Measurements from ENCODE around the gene RNF149. TPM values are rescaled to one million over a fixed set of nuclear protein-coding genes. Genes with fewer than 3 reads are reported as not detected.

The RNF149 gene
- total and polyA plus RNA-seq, 2 experiments from 2014 or later, result 38.8 to 47.6 TPM

GRCh38 chr2:101231937-101232730 is 76.4 kb downstream of the RNF149 start:
- no peaks in the 10 kb centered on the region for H3K79me2 ChIP-seq (replicated peaks; ENCODE audit: insufficient read depth)
- DNase-seq (ENCODE audit: low spot score) (no peak), ATAC-seq (no peak)
- no peaks in the 10 kb centered on the region for H4K20me1 ChIP-seq (replicated peaks; ENCODE audit: insufficient read depth)
- Mint-ChIP-seq H3K27ac (no peak overlapping the region), H3K4me1 (no peaks in the 10 kb centered on the region), H3K4me3 (no peak overlapping the region), H3K36me3 (ENCODE audit: low read depth) (peaks cover 22% of the 10 kb centered on the region; the same call in 2 of the 3 replicates), H3K9me3 (peaks cover 24% of the 10 kb centered on the region), H3K27me3 (ENCODE audit: insufficient read depth, low read depth, poor library complexity) (no peaks in the 10 kb centered on the region)
- H3K27me3 ChIP-seq (ENCODE audit: insufficient read depth), result no peaks in the 10 kb centered on the region
- no peak for TF ChIP-seq REST (IDR thresholded peaks at IDR 0.05; ENCODE audit: unreplicated experiment)
- TF ChIP-seq ZNF114 (CRISPR knock-in tag; IDR thresholded peaks at IDR 0.05), result no peak
- no peak for TF ChIP-seq ZNF331 (CRISPR knock-in tag; IDR thresholded peaks at IDR 0.05; ENCODE audit: low read depth)
- TF ChIP-seq POLR2AphosphoS5 (IDR thresholded peaks at IDR 0.05; ENCODE audit: low read depth), result no peak
- no peaks in the 10 kb centered on the region for H3K4me1 ChIP-seq (ENCODE audit: insufficient read depth)
- H3K4me3 ChIP-seq, result no peak overlapping the region
- H3K27ac ChIP-seq (ENCODE audit: low read depth), result no peak overlapping the region
- H3K9me2 ChIP-seq (ENCODE audit: insufficient read depth), result peaks cover 12% of the 10 kb centered on the region; the same call in 1 of the 2 replicates
- H3K36me3 ChIP-seq (ENCODE audit: insufficient read depth), result no peaks in the 10 kb centered on the region
- no peaks in the 10 kb centered on the region for H3F3A ChIP-seq (replicated peaks; ENCODE audit: low read depth)
- no peak overlapping the region for H2AFZ ChIP-seq
- no peak overlapping the region for H3K4me2 ChIP-seq

- no peak overlapping the region for H2AFZ ChIP-seq
- H3K4me3 ChIP-seq, result no peak overlapping the region
- Mint-ChIP-seq H3K36me3 (ENCODE audit: low read depth) (peaks cover 22% of the 10 kb centered on the region; the same call in 2 of the 3 replicates), H3K9me3 (peaks cover 21% of the 10 kb centered on the region), H3K4me3 (no peak overlapping the region), H3K27me3 (ENCODE audit: insufficient read depth, low read depth, poor library complexity) (no peaks in the 10 kb centered on the region), H3K27ac (no peak overlapping the region), H3K4me1 (no peaks in the 10 kb centered on the region)
- H3K4me1 ChIP-seq (ENCODE audit: insufficient read depth), result no peaks in the 10 kb centered on the region
- ATAC-seq, result no peak
- H3F3A ChIP-seq (replicated peaks; ENCODE audit: low read depth), result no peaks in the 10 kb centered on the region
- no peaks in the 10 kb centered on the region for H3K27me3 ChIP-seq (ENCODE audit: insufficient read depth)
- no peaks in the 10 kb centered on the region for H4K20me1 ChIP-seq (replicated peaks; ENCODE audit: insufficient read depth)
- H3K4me2 ChIP-seq, result no peak overlapping the region
- H3K9me2 ChIP-seq (ENCODE audit: insufficient read depth), result peaks cover 14% of the 10 kb centered on the region; the same call in 1 of the 2 replicates
- no peaks in the 10 kb centered on the region for H3K79me2 ChIP-seq (replicated peaks; ENCODE audit: insufficient read depth)
- no peaks in the 10 kb centered on the region for H3K36me3 ChIP-seq (ENCODE audit: insufficient read depth)
- no peak overlapping the region for H3K27ac ChIP-seq (ENCODE audit: low read depth)
- no peak for DNase-seq (ENCODE audit: low spot score)
- no peak for TF ChIP-seq CREB1 (CRISPR knock-in tag; IDR thresholded peaks at IDR 0.05; ENCODE audit: low read depth)
- no peak for TF ChIP-seq STAT1 (IDR thresholded peaks at IDR 0.05; ENCODE audit: unreplicated experiment)
- no peak for TF ChIP-seq POLR2AphosphoS5 (IDR thresholded peaks at IDR 0.05; ENCODE audit: low read depth)
Observed at GRCh38 chr2:101231240-101231639, 77.3 kb downstream of the RNF149 start.
